A673 (cell line): Measurements from ENCODE around the gene CYP2W1. TPM values are rescaled to one million over a fixed set of nuclear protein-coding genes. Genes with fewer than 3 reads are reported as not detected.
A peak's percentile ranks its signal among the peaks of the same experiment; 100 is the strongest.

Experiments used
- BruUV-seq: library from RNA; stranded (reverse); fragments of 400-500 nt; replicated peaks from 2 replicates; lab custom pipeline; 2021; lab: Mats Ljungman, UMichigan
- CTCF ChIA-PET: fragments of 300-600 bp; sonication (Branson Sonifier 250); formaldehyde crosslinking; loops from one replicate; lab custom pipeline; 2022; ENCODE audit warnings: antibody characterized with exemption; lab: Charles Lee
- POLR2A ChIA-PET: fragments of 300-600 bp; sonication (Branson Sonifier 250); formaldehyde crosslinking; loops from one replicate; lab custom pipeline; 2022; ENCODE audit warnings: antibody characterized with exemption; ENCODE audit not compliant: low non-redundant PET; lab: Charles Lee
- DNase-seq: peaks from one replicate; pipeline ENCODE4 v3.0.0-alpha.2; 2015; ENCODE audit warnings: low spot score
- H3K27ac ChIP-seq: fragments of 200-600 bp; sonication (generic); 2 replicates; pipeline ENCODE4 v1.5.1; 2016; ENCODE audit warnings: mixed run types, low read depth, mild to moderate bottlenecking, mixed read lengths, antibody characterized with exemption, low read length; ENCODE audit not compliant: poor library complexity, severe bottlenecking
- H3K27me3 ChIP-seq: fragments of 200-600 bp; sonication (generic); replicated peaks from 2 replicates; pipeline ENCODE4 v1.6.1; 2017; ENCODE audit warnings: mixed run types, low read depth, mild to moderate bottlenecking, mixed read lengths, antibody characterized with exemption, low read length; ENCODE audit not compliant: insufficient read depth, poor library complexity
- H3K36me3 ChIP-seq: fragments of 200-600 bp; sonication (generic); 2 replicates; pipeline ENCODE4 v1.6.1; 2016; ENCODE audit warnings: mixed run types, mild to moderate bottlenecking, mixed read lengths, antibody characterized with exemption, low read length; ENCODE audit not compliant: insufficient read depth, poor library complexity, severe bottlenecking
- H3K4me1 ChIP-seq: fragments of 200-600 bp; sonication (generic); 2 replicates; pipeline ENCODE4 v1.6.1; 2017; ENCODE audit warnings: mixed run types, mild to moderate bottlenecking, mixed read lengths, antibody characterized with exemption, low read length; ENCODE audit not compliant: insufficient read depth, poor library complexity, severe bottlenecking
- H3K4me3 ChIP-seq: fragments of 200-600 bp; sonication (generic); 2 replicates; pipeline ENCODE4 v1.5.1; 2016; ENCODE audit warnings: low read depth, mixed run types, mild to moderate bottlenecking, mixed read lengths, low read length; ENCODE audit not compliant: poor library complexity, severe bottlenecking
- H3K9me3 ChIP-seq: fragments of 200-600 bp; sonication (generic); 2 replicates; pipeline ENCODE4 v1.6.1; 2016; ENCODE audit warnings: mixed run types, low read depth, mild to moderate bottlenecking, mixed read lengths, antibody characterized with exemption, low read length; ENCODE audit not compliant: poor library complexity, severe bottlenecking
- CTCF ChIP-seq: fragments of 300-800, 200-600 bp; sonication (generic); conservative IDR thresholded peaks from 2 replicates; pipeline ENCODE4 v1.5.1; 2017; ENCODE audit warnings: low read depth, mild to moderate bottlenecking, antibody characterized with exemption, low read length, moderate library complexity, mixed read lengths
- EZH2 ChIP-seq: fragments of 200-600 bp; sonication (generic); IDR thresholded peaks from 2 replicates; pipeline ENCODE4 v1.6.1; 2017; ENCODE audit warnings: borderline replicate concordance, low read depth, mild to moderate bottlenecking, mixed read lengths, antibody characterized with exemption, low read length; ENCODE audit not compliant: poor library complexity, severe bottlenecking
- intact Hi-C: fragments of 100-400 bp; cut with micrococcal nuclease; formaldehyde crosslinking; loops from one replicate; pipeline ENCODE4 v1.10.0; 2022; ENCODE audit not compliant: unreplicated experiment
- total RNA-seq: library from RNA; stranded (reverse); gene quantifications from 2 replicates; pipeline ENCODE4 v1.2.3, GENCODE V29; 2021

The CYP2W1 gene
- total RNA-seq, 1 experiment from 2014 or later: not detected

- DNase-seq: no peak
- no TSS peak for BruUV-seq
- POLR2A ChIA-PET: no interaction called here
These were observed 36.3 kb downstream of the CYP2W1 start for GRCh38 chr7:1019255-1019785.

GRCh38 chr7:1019789-1020610 lies 37.0 kb downstream of the CYP2W1 start:
- H3K36me3 ChIP-seq: peaks cover 3% of the 10 kb centered on the region
- H3K9me3 ChIP-seq: no peaks in the 10 kb centered on the region
- DNase-seq: no peak
- intact Hi-C loops: no loop called here
- H3K4me3 ChIP-seq: no peak overlapping the region
- no peak overlapping the region for H3K27ac ChIP-seq
- TF ChIP-seq CTCF (no peak), EZH2 (no peak)
- H3K4me1 ChIP-seq: peaks cover 8% of the 10 kb centered on the region
- CTCF ChIA-PET: interaction anchor here (0.7 kb wide), 1 partner anchor 45 kb away, joined by 3 read pairs; no protein-coding TSS in a partner anchor
- BruUV-seq: no TSS peak
- H3K27me3 ChIP-seq: no peaks in the 10 kb centered on the region
- POLR2A ChIA-PET: no interaction called here

More at GRCh38 chr7:1019255-1019785, 36.3 kb downstream of the CYP2W1 start:
- H3K4me3 ChIP-seq: no peak overlapping the region
- peaks cover 5% of the 10 kb centered on the region for H3K4me1 ChIP-seq
- TF ChIP-seq EZH2 (no peak), CTCF (no peak)
- H3K9me3 ChIP-seq: no peaks in the 10 kb centered on the region
- H3K27ac ChIP-seq: no peak overlapping the region
- H3K27me3 ChIP-seq: no peaks in the 10 kb centered on the region
- CTCF ChIA-PET: no interaction called here
- intact Hi-C loops: no loop called here
- H3K36me3 ChIP-seq: peaks cover 3% of the 10 kb centered on the region

- H3K4me3 ChIP-seq: no peak overlapping the region
- no peak for TF ChIP-seq EZH2
- TF ChIP-seq CTCF: 0 out of 2 replicates have a peak, but pooled peaks have one; percentile 20
- H3K27ac ChIP-seq: no peak overlapping the region
- H3K4me1 ChIP-seq: peaks cover 8% of the 10 kb centered on the region
- POLR2A ChIA-PET: no interaction called here
- CTCF ChIA-PET: interaction anchor here (0.7 kb wide), 1 partner anchor 44 kb away, joined by 3 read pairs; no protein-coding TSS in a partner anchor
- H3K36me3 ChIP-seq: peaks cover 8% of the 10 kb centered on the region
- DNase-seq: no peak
- no peaks in the 10 kb centered on the region for H3K27me3 ChIP-seq
- no peaks in the 10 kb centered on the region for H3K9me3 ChIP-seq
- intact Hi-C loops: no loop called here
- BruUV-seq: no TSS peak
These were observed 37.9 kb downstream of the CYP2W1 start for GRCh38 chr7:1020849-1021251.
